Measurements from ENCODE around the gene IQCF2. TPM values are rescaled to one million over a fixed set of nuclear protein-coding genes. Genes with fewer than 3 reads are reported as not detected.

Gene IQCF2
- total RNA-seq, 1 donor from 2014 or later, result not detected

DNA sequence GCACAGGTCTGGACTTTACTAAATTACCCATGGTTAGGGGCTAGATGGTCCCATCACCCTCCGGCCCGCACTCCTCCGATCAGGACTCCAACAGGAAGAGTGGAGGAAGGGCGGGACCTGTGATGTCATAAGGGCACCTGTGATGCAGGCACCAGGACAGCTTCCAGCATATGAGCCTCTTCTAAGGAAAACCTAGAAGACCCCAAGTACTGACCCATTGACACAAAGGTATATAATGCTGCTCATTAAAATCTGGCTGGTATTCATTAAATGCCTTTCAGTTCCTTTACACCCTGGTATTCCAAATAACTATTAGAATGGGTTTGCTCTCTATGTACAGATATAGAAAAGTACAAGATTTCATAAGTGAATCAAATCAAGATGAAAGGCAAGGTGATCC lies 14.1 kb downstream of the IQCF2 start, which contains the start of gene IQCF5:
Gene IQCF5, minus strand, starts transcription at position 101 of the 400 bp plus-strand sequence. Its CDS starts 70 bp downstream, at position 31.
- Mint-ChIP-seq H3K27me3 (ENCODE audit: low read depth) (peaks cover 24% of the 10 kb centered on the region), H3K9me3 (peaks cover 3% of the 10 kb centered on the region), H3K36me3 (ENCODE audit: low read depth) (no peaks in the 10 kb centered on the region), H3K4me1 (no peaks in the 10 kb centered on the region), H3K4me3 (no peak within 1 kb of the TSS), H3K27ac (ENCODE audit: unreplicated experiment) (no peak within 1 kb of the TSS)
- DNase-seq (ENCODE audit: low read depth, low spot score), result no peak
- TF ChIP-seq, protein P1, sequence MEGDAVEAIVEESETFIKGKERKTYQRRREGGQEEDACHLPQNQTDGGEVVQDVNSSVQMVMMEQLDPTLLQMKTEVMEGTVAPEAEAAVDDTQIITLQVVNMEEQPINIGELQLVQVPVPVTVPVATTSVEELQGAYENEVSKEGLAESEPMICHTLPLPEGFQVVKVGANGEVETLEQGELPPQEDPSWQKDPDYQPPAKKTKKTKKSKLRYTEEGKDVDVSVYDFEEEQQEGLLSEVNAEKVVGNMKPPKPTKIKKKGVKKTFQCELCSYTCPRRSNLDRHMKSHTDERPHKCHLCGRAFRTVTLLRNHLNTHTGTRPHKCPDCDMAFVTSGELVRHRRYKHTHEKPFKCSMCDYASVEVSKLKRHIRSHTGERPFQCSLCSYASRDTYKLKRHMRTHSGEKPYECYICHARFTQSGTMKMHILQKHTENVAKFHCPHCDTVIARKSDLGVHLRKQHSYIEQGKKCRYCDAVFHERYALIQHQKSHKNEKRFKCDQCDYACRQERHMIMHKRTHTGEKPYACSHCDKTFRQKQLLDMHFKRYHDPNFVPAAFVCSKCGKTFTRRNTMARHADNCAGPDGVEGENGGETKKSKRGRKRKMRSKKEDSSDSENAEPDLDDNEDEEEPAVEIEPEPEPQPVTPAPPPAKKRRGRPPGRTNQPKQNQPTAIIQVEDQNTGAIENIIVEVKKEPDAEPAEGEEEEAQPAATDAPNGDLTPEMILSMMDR (conservative IDR thresholded peaks at IDR 0.05), result no peak

DNA sequence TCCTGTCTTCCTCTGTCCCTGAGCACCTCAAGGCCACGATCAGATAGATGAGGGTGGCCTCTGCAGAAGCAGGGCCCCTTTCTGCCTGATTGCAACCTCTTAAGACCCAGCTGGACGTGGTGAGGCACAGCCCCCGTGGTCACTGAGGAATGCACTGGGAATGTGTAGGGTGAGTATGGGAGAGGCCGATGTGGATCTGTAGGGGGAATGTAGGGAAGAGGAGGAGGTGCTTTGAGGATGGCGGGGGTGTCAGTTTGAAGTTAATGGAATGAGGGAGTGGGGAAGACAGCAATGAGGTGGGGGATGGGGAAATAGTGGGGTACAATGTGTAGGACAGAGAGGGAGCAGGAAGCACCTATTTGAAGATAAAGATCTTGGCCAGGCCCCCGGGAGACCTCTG lies 14.8 kb downstream of the IQCF2 start:
- no peak for DNase-seq (ENCODE audit: low read depth, low spot score)
- H3K27me3 Mint-ChIP-seq (ENCODE audit: low read depth), result peaks cover 23% of the 10 kb centered on the region
- no peak overlapping the region for H3K4me3 Mint-ChIP-seq
- TF ChIP-seq, protein P1 (conservative IDR thresholded peaks at IDR 0.05), result no peak
- no peaks in the 10 kb centered on the region for H3K36me3 Mint-ChIP-seq (ENCODE audit: low read depth)
- no peaks in the 10 kb centered on the region for H3K4me1 Mint-ChIP-seq
- no peak overlapping the region for H3K27ac Mint-ChIP-seq (ENCODE audit: unreplicated experiment)
- H3K9me3 Mint-ChIP-seq, result peaks cover 3% of the 10 kb centered on the region

DNA sequence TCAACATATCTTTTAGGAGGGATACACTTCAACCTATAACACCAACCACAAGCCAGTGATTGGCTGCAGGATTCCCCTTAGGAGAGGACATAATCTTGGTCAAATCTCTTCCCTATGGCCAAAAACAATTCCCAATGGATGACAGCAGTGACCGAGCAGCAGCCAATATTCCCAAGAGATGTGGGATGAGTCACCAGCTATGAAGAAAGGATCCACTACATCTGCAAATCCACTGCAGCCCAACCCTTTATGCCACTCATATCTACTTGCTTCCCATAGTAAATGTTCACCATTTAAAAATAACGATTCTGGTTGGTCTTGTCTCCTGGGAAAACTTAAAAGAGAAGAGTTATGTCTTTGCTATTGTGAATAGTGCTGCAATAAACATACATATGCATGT lies 18.5 kb downstream of the IQCF2 start:
- peaks cover 3% of the 10 kb centered on the region for H3K9me3 Mint-ChIP-seq
- H3K4me1 Mint-ChIP-seq, result no peaks in the 10 kb centered on the region
- no peak overlapping the region for H3K4me3 Mint-ChIP-seq
- peaks cover 11% of the 10 kb centered on the region for H3K27me3 Mint-ChIP-seq (ENCODE audit: low read depth)
- TF ChIP-seq, protein P1 (conservative IDR thresholded peaks at IDR 0.05), result no peak
- no peak overlapping the region for H3K27ac Mint-ChIP-seq (ENCODE audit: unreplicated experiment)
- no peak for DNase-seq (ENCODE audit: low read depth, low spot score)
- no peaks in the 10 kb centered on the region for H3K36me3 Mint-ChIP-seq (ENCODE audit: low read depth)

DNA sequence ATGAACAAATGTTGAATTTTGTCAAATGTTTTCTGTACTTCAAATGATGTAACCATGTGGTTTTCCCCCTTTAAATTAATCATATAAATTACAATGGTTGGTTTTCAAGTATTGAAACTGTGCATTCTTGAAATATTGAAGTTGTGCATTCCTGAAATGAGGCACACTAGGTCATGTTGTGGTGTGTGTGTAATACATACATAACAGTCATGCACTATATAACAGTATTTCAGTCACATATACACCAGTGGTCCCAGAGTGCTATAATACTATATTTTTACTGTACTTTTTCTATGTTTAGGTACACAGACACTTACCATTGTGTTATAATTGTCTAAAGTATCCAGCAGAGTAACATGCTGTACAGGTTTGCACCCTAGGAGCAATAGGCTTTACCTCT lies 25.0 kb downstream of the IQCF2 start:
- TF ChIP-seq, protein P1 (conservative IDR thresholded peaks at IDR 0.05), result no peak
- Mint-ChIP-seq H3K9me3 (no peaks in the 10 kb centered on the region), H3K27me3 (ENCODE audit: low read depth) (peaks cover 11% of the 10 kb centered on the region), H3K4me1 (no peaks in the 10 kb centered on the region), H3K27ac (ENCODE audit: unreplicated experiment) (no peak overlapping the region), H3K4me3 (no peak overlapping the region), H3K36me3 (ENCODE audit: low read depth) (no peaks in the 10 kb centered on the region)
- no peak for DNase-seq (ENCODE audit: low read depth, low spot score)

DNA sequence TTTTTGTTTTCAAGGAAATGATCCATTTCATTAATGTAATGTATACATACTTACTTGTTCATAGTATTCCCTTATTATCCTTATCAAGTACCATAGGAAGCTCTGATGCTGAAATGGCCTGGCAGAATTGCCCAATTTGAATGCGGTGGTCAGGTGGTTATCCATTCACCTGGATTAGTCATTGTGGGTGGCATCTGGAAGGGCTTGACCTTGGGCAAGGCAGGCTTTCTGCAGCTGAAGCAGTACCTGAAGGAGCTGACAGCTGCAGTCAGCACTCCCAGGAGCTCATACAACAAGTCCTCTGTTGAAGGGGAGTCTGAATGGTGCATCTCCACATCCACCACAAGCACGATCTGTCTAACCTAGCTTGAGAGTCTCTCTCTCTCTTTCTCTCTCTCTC lies 26.2 kb downstream of the IQCF2 start:
- no peak overlapping the region for H3K27ac Mint-ChIP-seq (ENCODE audit: unreplicated experiment)
- no peak for DNase-seq (ENCODE audit: low read depth, low spot score)
- H3K36me3 Mint-ChIP-seq (ENCODE audit: low read depth), result no peaks in the 10 kb centered on the region
- peaks cover 9% of the 10 kb centered on the region for H3K27me3 Mint-ChIP-seq (ENCODE audit: low read depth)
- peaks cover 5% of the 10 kb centered on the region for H3K4me1 Mint-ChIP-seq
- TF ChIP-seq, protein P1 (conservative IDR thresholded peaks at IDR 0.05), result no peak
- H3K9me3 Mint-ChIP-seq, result no peaks in the 10 kb centered on the region
- no peak overlapping the region for H3K4me3 Mint-ChIP-seq
